ENCODE results near the gene MON1B. TPM values are rescaled to one million over a fixed set of nuclear protein-coding genes. Genes with fewer than 3 reads are reported as not detected.

Gene MON1B
- total and polyA plus RNA-seq, 4 donors: 9.1 to 32.0 (median 20.2) TPM

DNA sequence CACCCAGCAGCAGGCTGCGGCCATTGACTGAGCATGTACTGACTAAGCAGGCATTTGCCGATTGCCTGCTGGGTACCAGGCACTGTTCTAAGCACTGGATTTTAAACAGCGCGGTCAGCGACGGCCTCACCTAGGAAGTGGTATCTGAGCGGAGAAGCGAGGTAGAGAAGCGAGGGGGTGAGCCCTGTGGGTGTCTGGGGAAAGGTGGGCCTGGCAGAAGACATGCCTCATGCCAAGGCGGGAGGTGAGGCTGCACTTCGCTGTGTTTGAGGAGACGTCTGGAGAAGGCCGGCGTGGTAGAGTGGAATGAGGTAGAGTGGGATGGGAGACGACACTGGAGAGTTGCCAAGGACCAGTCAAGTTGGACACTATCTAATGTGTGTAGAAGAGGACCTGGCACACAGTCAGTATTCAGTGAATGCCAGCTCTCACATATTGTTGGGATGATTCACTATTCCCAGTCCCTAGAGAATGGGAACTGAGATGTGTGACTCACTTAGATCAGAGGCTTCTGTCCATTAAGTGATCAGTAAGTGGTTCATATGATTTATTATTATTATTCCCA is 22.6 kb downstream of the MON1B start:
- H3K27ac ChIP-seq (ENCODE audit: low read depth, low read length): no peak overlapping the region
- no peaks in the 10 kb centered on the region for H3K9me3 ChIP-seq (ENCODE audit: control insufficient read depth, insufficient read depth, low read length)
- peaks cover 2% of the 10 kb centered on the region for H3K27me3 ChIP-seq (ENCODE audit: control insufficient read depth, insufficient read depth, low read length)
- no peak overlapping the region for H3K4me3 ChIP-seq (ENCODE audit: low read depth, low read length)
- DNase-seq (ENCODE audit: low read depth in 4 of 6, low spot score in 6 of 6): peak in 2 of 6 donors; percentile 22 to 38
- peaks cover 18% of the 10 kb centered on the region for H3K4me1 ChIP-seq (ENCODE audit: control insufficient read depth, insufficient read depth, low read length)
- H3K36me3 ChIP-seq (ENCODE audit: control insufficient read depth, insufficient read depth, low read length): no peaks in the 10 kb centered on the region
- WGBS (ENCODE audit: insufficient coverage): 86% methylated on average over 15 of the region's 15 CpGs

DNA sequence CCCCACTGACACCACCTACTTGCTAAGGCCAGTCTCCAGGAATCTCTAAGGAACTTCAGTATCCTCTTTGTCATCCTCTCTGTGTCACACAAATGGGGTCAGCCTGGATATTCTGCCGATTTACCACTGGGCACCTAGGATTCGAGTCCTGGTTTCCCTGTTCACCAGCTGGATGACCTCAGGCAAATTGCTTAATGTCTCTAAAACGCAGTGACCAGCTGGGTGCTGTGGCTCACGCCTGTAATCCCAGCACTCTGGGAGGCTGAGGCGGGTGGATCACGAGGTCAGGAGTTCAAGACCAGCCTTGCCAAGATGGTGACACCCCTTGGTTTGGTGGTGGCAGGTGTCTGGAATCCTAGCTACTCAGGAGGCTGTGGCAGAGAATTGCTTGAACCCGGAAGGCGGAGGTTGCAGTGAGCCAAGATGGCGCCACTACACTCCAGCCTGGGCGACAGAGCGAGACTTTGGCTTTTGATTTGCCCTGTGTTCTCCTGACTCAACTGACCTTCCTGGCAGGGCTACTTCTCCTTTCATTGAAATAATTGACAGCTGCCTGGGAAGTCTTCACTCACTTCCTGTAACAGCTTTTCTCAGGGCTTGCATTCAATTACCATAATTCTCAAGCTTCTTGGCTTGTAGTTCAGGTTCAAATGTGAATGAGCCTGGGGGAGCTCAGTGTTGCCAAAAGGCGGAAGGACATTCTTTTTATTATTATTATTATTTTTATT is 23.6 kb downstream of the MON1B start:
- peaks cover 18% of the 10 kb centered on the region for H3K4me1 ChIP-seq (ENCODE audit: control insufficient read depth, insufficient read depth, low read length)

DNA sequence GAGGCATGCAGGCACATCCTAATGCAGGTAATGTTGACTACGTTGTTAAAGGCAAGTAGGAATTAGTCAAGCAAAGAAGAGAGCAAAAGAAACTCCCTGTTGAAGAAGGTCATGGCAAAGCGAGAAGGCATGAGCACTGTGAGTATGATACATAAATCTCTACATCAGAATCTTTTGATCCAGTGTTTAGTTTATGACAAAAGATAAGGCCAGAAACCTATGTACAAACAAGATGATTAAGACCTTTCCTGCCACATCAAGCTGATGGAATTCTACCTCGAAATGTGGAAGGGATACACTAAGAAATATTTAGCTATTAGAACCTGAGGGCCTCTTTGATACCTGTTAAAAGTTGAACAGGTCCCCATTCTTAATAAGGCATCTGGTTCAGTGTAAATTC is 28.4 kb downstream of the MON1B start:
- WGBS (ENCODE audit: insufficient coverage): 100% methylated on average over 1 of the region's 3 CpGs
- no peak overlapping the region for H3K4me3 ChIP-seq (ENCODE audit: low read depth, low read length)
- H3K27ac ChIP-seq (ENCODE audit: low read depth, low read length): no peak overlapping the region
- no peaks in the 10 kb centered on the region for H3K27me3 ChIP-seq (ENCODE audit: control insufficient read depth, insufficient read depth, low read length)
- DNase-seq (ENCODE audit: low read depth in 4 of 6, low spot score in 6 of 6): no peak
- no peaks in the 10 kb centered on the region for H3K9me3 ChIP-seq (ENCODE audit: control insufficient read depth, insufficient read depth, low read length)
- H3K36me3 ChIP-seq (ENCODE audit: control insufficient read depth, insufficient read depth, low read length): no peaks in the 10 kb centered on the region
- no peaks in the 10 kb centered on the region for H3K4me1 ChIP-seq (ENCODE audit: control insufficient read depth, insufficient read depth, low read length)

More for the DNA sequence above, 23.6 kb downstream of the MON1B start:
- H3K36me3 ChIP-seq (ENCODE audit: control insufficient read depth, insufficient read depth, low read length): no peaks in the 10 kb centered on the region
- H3K9me3 ChIP-seq (ENCODE audit: control insufficient read depth, insufficient read depth, low read length): no peaks in the 10 kb centered on the region
- no peak for DNase-seq (ENCODE audit: low read depth in 4 of 6, low spot score in 6 of 6)
- peaks cover 2% of the 10 kb centered on the region for H3K27me3 ChIP-seq (ENCODE audit: control insufficient read depth, insufficient read depth, low read length)
- WGBS (ENCODE audit: insufficient coverage): 96% methylated on average over 11 of the region's 12 CpGs
- H3K4me3 ChIP-seq (ENCODE audit: low read depth, low read length): no peak overlapping the region
- H3K27ac ChIP-seq (ENCODE audit: low read depth, low read length): no peak overlapping the region

DNA sequence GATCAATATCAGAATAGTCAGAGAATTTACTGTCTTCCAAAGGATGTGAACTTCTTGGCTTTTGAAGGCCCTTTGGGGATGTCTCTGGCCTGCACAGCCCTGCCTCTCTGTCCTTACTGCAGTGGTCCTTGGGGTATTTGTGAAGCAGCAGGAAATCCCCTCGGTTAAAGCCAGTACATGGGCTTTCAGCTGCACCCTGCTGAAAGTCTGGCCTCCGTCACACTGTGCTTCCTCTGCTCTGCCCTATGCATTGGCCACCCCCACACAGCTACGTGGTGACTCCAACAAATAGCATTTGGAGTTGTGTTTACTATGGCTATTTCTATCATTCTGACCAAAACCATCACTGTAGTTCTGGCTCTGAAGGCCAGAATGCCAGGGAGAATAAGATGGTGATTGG is 29.4 kb downstream of the MON1B start:
- no CpG with 5 or more reads among the region's 3 CpGs for WGBS (ENCODE audit: insufficient coverage)
- Histone ChIP-seq H3K9me3 (ENCODE audit: control insufficient read depth, insufficient read depth, low read length) (no peaks in the 10 kb centered on the region), H3K4me3 (ENCODE audit: low read depth, low read length) (no peak overlapping the region), H3K36me3 (ENCODE audit: control insufficient read depth, insufficient read depth, low read length) (no peaks in the 10 kb centered on the region), H3K27ac (ENCODE audit: low read depth, low read length) (no peak overlapping the region), H3K4me1 (ENCODE audit: control insufficient read depth, insufficient read depth, low read length) (no peaks in the 10 kb centered on the region), H3K27me3 (ENCODE audit: control insufficient read depth, insufficient read depth, low read length) (no peaks in the 10 kb centered on the region)
- no peak for DNase-seq (ENCODE audit: low read depth in 4 of 6, low spot score in 6 of 6)

DNA sequence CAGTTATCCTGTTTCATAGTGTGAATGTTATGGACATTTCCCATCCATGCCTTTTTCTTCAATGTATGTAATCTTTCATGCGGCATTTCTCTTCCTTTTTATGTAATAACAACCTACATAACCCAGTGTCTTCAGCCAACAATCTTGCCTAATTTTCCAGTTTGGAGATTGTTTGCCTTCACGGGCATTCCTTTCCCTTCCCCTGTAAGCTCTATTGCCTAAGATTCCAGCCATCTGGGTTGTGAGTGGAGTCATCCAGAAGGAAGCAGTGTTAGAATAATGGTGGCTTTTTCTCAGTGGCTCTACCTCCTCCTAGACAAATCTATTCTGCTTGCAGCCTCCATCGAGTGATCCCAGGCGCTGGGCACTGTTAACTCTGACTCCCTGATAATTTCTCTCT is 30.5 kb downstream of the MON1B start:
- Histone ChIP-seq H3K36me3 (ENCODE audit: control insufficient read depth, insufficient read depth, low read length) (no peaks in the 10 kb centered on the region), H3K27me3 (ENCODE audit: control insufficient read depth, insufficient read depth, low read length) (no peaks in the 10 kb centered on the region), H3K4me1 (ENCODE audit: control insufficient read depth, insufficient read depth, low read length) (no peaks in the 10 kb centered on the region), H3K9me3 (ENCODE audit: control insufficient read depth, insufficient read depth, low read length) (no peaks in the 10 kb centered on the region), H3K27ac (ENCODE audit: low read depth, low read length) (no peak overlapping the region), H3K4me3 (ENCODE audit: low read depth, low read length) (no peak overlapping the region)
- WGBS (ENCODE audit: insufficient coverage): no CpG with 5 or more reads among the region's 4 CpGs
- no peak for DNase-seq (ENCODE audit: low read depth in 4 of 6, low spot score in 6 of 6)

DNA sequence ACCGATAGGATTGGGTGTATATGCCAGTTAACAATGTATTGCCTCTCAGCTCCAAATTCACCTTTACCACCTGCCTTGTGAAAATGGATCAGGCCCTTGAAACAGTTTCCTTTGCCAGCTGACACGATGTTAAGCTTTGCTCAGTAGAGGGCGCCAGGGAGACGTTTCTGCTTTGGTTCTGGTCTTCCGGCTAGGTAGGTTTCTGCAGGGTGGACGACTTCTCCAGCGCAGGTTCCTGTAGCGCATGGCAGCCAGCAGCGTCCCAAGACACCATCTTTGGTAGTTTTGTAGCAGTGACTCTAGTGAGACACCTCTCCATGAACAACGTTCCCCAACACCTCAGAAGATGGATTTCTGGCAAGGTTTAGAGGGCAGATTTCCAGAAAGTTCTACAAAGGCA is 32.2 kb downstream of the MON1B start:
- no peaks in the 10 kb centered on the region for H3K9me3 ChIP-seq (ENCODE audit: control insufficient read depth, insufficient read depth, low read length)
- 60% methylated on average over 8 of the region's 10 CpGs for WGBS (ENCODE audit: insufficient coverage)

DNA sequence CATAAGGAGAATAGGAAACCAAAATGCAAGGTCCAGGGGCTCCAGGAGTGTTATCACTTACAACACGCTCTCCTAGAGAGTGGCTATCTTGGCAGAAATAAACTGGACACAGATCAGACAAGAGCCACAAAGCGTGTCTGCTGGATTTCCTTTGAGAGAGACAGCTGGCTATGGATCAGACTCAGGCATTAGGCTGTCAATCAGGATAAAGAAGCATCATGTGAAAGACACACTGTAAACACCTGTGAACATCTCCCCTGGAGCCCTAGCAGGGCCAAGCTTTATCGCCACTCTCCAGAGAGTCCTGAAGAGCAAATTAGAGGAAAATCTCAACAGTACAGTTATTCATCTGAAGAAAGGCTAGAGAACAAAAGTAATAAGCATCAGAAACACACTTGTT is 34.2 kb downstream of the MON1B start:
- no peak for DNase-seq (ENCODE audit: low read depth in 4 of 6, low spot score in 6 of 6)
- Histone ChIP-seq H3K36me3 (ENCODE audit: control insufficient read depth, insufficient read depth, low read length) (no peaks in the 10 kb centered on the region), H3K27me3 (ENCODE audit: control insufficient read depth, insufficient read depth, low read length) (no peaks in the 10 kb centered on the region), H3K4me3 (ENCODE audit: low read depth, low read length) (no peak overlapping the region), H3K27ac (ENCODE audit: low read depth, low read length) (no peak overlapping the region), H3K9me3 (ENCODE audit: control insufficient read depth, insufficient read depth, low read length) (no peaks in the 10 kb centered on the region), H3K4me1 (ENCODE audit: control insufficient read depth, insufficient read depth, low read length) (no peaks in the 10 kb centered on the region)
- 94% methylated on average over 2 of the region's 3 CpGs for WGBS (ENCODE audit: insufficient coverage)

More for the DNA sequence above, 32.2 kb downstream of the MON1B start:
- no peaks in the 10 kb centered on the region for H3K4me1 ChIP-seq (ENCODE audit: control insufficient read depth, insufficient read depth, low read length)
- H3K36me3 ChIP-seq (ENCODE audit: control insufficient read depth, insufficient read depth, low read length): no peaks in the 10 kb centered on the region
- no peak overlapping the region for H3K27ac ChIP-seq (ENCODE audit: low read depth, low read length)
- H3K4me3 ChIP-seq (ENCODE audit: low read depth, low read length): no peak overlapping the region
- no peaks in the 10 kb centered on the region for H3K27me3 ChIP-seq (ENCODE audit: control insufficient read depth, insufficient read depth, low read length)
- DNase-seq (ENCODE audit: low read depth in 4 of 6, low spot score in 6 of 6): no peak

DNA sequence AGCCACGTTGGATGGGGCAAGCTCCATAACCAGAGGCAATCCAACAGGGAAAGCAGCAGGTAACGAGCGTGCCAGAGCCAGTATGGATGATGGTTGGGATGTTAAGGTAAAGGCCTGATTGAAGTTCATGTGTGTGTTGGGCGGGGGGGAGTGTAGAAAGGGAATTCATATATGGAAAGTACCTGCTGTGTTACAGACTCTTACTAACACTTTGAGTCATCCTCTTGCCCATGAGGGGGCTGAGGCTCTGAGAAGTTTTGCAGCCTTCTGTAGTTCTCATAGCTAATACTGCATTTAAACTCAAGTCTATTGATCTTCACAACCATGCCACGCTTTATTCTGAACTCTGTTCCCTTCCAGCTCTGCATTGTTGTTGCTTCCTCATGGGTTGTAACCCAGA is 36.8 kb downstream of the MON1B start:
- Histone ChIP-seq H3K36me3 (ENCODE audit: control insufficient read depth, insufficient read depth, low read length) (no peaks in the 10 kb centered on the region), H3K27me3 (ENCODE audit: control insufficient read depth, insufficient read depth, low read length) (no peaks in the 10 kb centered on the region), H3K4me3 (ENCODE audit: low read depth, low read length) (no peak overlapping the region), H3K4me1 (ENCODE audit: control insufficient read depth, insufficient read depth, low read length) (no peaks in the 10 kb centered on the region), H3K9me3 (ENCODE audit: control insufficient read depth, insufficient read depth, low read length) (no peaks in the 10 kb centered on the region), H3K27ac (ENCODE audit: low read depth, low read length) (no peak overlapping the region)
- WGBS (ENCODE audit: insufficient coverage): 98% methylated on average over 3 of the region's 5 CpGs
- no peak for DNase-seq (ENCODE audit: low read depth in 4 of 6, low spot score in 6 of 6)

DNA sequence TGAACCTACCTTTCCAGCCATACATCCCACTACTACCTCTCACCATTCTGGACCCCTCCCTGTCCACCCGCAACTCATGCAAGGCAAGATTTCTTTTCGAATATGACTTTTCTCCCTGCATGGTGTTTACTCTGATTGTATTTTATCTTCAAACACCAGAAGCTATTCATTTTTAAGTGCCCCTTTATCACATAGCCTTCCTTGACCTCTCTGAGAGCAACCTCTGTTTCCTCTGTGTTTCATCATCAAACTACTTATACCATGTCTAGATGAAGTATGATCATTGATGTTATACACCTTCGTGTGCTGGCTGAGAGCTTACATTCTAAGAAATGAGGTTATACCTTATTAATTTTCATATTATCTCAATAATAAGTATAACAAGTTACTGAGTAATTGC is 40.1 kb downstream of the MON1B start:
- WGBS (ENCODE audit: insufficient coverage): 100% methylated on average over 2 of the region's 3 CpGs
- H3K4me1 ChIP-seq (ENCODE audit: control insufficient read depth, insufficient read depth, low read length): peaks cover 5% of the 10 kb centered on the region
- H3K9me3 ChIP-seq (ENCODE audit: control insufficient read depth, insufficient read depth, low read length): no peaks in the 10 kb centered on the region
- H3K27me3 ChIP-seq (ENCODE audit: control insufficient read depth, insufficient read depth, low read length): no peaks in the 10 kb centered on the region
- DNase-seq (ENCODE audit: low read depth in 4 of 6, low spot score in 6 of 6): no peak
- no peaks in the 10 kb centered on the region for H3K36me3 ChIP-seq (ENCODE audit: control insufficient read depth, insufficient read depth, low read length)
- H3K4me3 ChIP-seq (ENCODE audit: low read depth, low read length): no peak overlapping the region
- no peak overlapping the region for H3K27ac ChIP-seq (ENCODE audit: low read depth, low read length)

Measured in spinal cord (tissue), 10 donors.